Coronary artery (tissue), 2 donors: ENCODE results near the gene PRKAG3.

Source experiments
- DNase-seq: peaks from one replicate; pipeline ENCODE4 v3.0.0-alpha.2; 2017; ENCODE audit warnings: low spot score
- H3K27ac ChIP-seq, 2 donors: fragments of 200-600 bp; sonication (generic); one replicate each; pipeline ENCODE4 v1.5.1; 2016 to 2019
- H3K4me3 ChIP-seq: fragments of 200-600 bp; sonication (generic); 2 replicates; pipeline ENCODE4 v1.5.1; 2016; ENCODE audit warnings: mild to moderate bottlenecking, moderate library complexity
- TF ChIP-seq, protein P1 (sequence below): fragments of 200-600 bp; sonication (generic); IDR thresholded peaks from one replicate; pipeline ENCODE4 v1.5.1; 2019; ENCODE audit warnings: antibody characterized with exemption

The PRKAG3 gene

GRCh38 chr2:218814540-218815243 is 16.9 kb downstream of the PRKAG3 start:
- DNase-seq: no peak
- H3K27ac ChIP-seq: no peak overlapping the region
- H3K4me3 ChIP-seq: no peak overlapping the region
- TF ChIP-seq, protein P1, sequence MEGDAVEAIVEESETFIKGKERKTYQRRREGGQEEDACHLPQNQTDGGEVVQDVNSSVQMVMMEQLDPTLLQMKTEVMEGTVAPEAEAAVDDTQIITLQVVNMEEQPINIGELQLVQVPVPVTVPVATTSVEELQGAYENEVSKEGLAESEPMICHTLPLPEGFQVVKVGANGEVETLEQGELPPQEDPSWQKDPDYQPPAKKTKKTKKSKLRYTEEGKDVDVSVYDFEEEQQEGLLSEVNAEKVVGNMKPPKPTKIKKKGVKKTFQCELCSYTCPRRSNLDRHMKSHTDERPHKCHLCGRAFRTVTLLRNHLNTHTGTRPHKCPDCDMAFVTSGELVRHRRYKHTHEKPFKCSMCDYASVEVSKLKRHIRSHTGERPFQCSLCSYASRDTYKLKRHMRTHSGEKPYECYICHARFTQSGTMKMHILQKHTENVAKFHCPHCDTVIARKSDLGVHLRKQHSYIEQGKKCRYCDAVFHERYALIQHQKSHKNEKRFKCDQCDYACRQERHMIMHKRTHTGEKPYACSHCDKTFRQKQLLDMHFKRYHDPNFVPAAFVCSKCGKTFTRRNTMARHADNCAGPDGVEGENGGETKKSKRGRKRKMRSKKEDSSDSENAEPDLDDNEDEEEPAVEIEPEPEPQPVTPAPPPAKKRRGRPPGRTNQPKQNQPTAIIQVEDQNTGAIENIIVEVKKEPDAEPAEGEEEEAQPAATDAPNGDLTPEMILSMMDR: no peak

- H3K4me3 ChIP-seq: no peak overlapping the region
- TF ChIP-seq, protein P1: no peak
- no peak for DNase-seq
- H3K27ac ChIP-seq: no peak overlapping the region
These were observed 17.7 kb downstream of the PRKAG3 start for GRCh38 chr2:218813771-218814460.

GRCh38 chr2:218812861-218813260 is 18.7 kb downstream of the PRKAG3 start:
- TF ChIP-seq, protein P1: no peak
- no peak overlapping the region for H3K4me3 ChIP-seq
- no peak overlapping the region for H3K27ac ChIP-seq
- no peak for DNase-seq

DNA sequence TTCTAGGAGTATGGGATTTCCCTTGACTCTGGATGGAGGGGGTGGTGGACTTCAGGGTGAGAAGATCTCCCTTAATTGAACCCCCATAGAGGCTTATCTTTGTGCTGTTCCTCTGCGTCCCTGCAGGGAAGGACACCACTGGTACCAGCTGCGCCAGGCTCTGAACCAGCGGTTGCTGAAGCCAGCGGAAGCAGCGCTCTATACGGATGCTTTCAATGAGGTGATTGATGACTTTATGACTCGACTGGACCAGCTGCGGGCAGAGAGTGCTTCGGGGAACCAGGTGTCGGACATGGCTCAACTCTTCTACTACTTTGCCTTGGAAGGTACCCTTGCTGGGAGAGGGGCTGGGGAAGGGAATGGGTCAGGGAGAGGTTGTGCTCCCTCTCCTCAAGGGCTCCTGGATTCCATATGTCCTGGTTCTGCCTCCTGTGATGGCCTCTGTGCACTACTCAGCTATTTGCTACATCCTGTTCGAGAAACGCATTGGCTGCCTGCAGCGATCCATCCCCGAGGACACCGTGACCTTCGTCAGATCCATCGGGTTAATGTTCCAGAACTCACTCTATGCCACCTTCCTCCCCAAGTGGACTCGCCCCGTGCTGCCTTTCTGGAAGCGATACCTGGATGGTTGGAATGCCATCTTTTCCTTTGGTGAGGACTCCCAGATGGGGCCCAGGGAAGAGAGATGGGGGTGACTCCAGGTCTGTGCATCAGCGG is 19.3 kb downstream of the PRKAG3 start:
- no peak overlapping the region for H3K27ac ChIP-seq
- no peak overlapping the region for H3K4me3 ChIP-seq
- TF ChIP-seq, protein P1: no peak
- no peak for DNase-seq

DNA sequence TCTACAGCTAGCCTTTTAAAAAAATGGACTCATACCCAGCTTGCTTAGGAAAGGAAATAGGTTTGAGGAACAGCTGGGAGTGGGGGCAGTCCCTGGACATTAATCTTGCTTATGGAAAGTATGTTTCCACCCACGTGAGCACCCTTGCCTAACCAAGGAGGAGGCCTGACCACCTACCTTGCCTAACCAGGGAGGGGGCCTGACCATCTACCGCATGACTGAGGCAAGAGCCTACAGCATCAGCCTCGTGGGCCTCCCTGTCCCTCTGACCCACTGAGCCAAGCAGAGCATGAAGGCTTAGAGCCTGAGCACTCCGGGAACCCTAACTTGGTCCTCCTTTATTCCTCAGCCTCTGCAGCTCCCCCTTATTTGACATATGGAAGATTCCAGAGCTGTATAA is 20.2 kb downstream of the PRKAG3 start:
- Histone ChIP-seq H3K4me3 (no peak overlapping the region), H3K27ac (no peak overlapping the region)
- no peak for DNase-seq
- TF ChIP-seq, protein P1: no peak

- no peak for DNase-seq
- Histone ChIP-seq H3K27ac (no peak overlapping the region), H3K4me3 (no peak overlapping the region)
- TF ChIP-seq, protein P1: no peak
These were observed 21.3 kb downstream of the PRKAG3 start for GRCh38 chr2:218810256-218810655.
